ENCODE data around the gene SYPL1.

- TF ChIP-seq CTCF (IDR thresholded peaks at IDR 0.05) (no peak), POLR2AphosphoS5 (IDR thresholded peaks at IDR 0.05) (no peak), POLR2A (IDR thresholded peaks at IDR 0.05) (no peak)
Observed at GRCh38 chr7:106143711-106144337, 31.7 kb upstream of the SYPL1 start.

Data from prostate gland (tissue), 2 donors.